Measurements from ENCODE around the gene APOL6.

APOL6 gene

DNA sequence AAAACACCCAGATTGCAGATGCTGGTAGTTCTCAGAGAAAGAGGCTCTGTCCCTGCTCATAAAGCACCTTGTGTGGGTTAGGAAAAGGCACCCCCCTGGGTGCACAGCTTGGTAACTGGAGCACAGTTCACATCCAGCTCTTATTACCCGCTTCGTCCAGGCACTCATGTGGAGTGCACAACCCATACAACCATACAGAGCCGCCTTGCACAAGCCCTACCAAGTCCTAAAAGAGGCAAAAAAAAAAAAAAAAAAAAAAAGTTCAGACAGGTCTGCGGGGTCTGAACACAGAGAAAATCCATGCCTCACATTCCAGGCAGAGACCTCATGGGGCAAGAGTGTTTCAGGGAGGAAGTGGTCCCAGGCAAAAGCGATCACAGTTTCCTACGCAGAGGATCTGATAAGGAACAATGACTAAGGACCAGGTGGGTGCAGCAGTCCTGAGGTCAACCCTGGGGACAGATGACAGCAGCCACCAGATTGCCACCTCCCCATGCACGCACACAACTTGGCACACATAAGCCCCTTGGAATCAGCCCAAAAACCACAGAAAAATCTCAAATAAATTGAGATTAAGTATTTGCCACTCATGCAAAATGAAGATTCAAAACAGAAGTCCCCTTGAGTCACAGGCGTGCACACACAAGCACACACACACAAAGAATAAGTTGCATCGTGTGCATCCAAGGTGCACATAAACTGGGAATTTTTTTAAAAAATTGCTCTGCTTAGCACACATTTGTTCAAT lies 43.5 kb upstream of the APOL6 start:
- CTCF ChIA-PET = interaction anchor here (1.0 kb wide), 1 partner anchor 23 kb away, joined by 4 read pairs; no protein-coding TSS in a partner anchor

GRCh38 chr22:35605369-35605680 lies 42.9 kb upstream of the APOL6 start:
- TF ChIP-seq ELF4 (IDR thresholded peaks at IDR 0.05) = no peak
- no peak for TF ChIP-seq L3MBTL2 (conservative IDR thresholded peaks at IDR 0.05)
- no peak for TF ChIP-seq PKNOX1 (IDR thresholded peaks at IDR 0.05)
- TF ChIP-seq LEF1 (IDR thresholded peaks at IDR 0.05; ENCODE audit: borderline replicate concordance) = no peak
- TF ChIP-seq HDGF (IDR thresholded peaks at IDR 0.05; ENCODE audit: borderline replicate concordance) = no peak
- TF ChIP-seq SP1 (IDR thresholded peaks at IDR 0.05) = no peak
- no peak for TF ChIP-seq ZNF384 (IDR thresholded peaks at IDR 0.05)
- TF ChIP-seq ARNT (IDR thresholded peaks at IDR 0.05) = no peak
- TF ChIP-seq FOXM1 (IDR thresholded peaks at IDR 0.05; ENCODE audit: borderline replicate concordance) = no peak
- TF ChIP-seq FOXA1 (IDR thresholded peaks at IDR 0.05) = no peak
- TF ChIP-seq BHLHE40 (IDR thresholded peaks at IDR 0.05; ENCODE audit: borderline replicate concordance) = no peak
- TF ChIP-seq SUZ12 (IDR thresholded peaks at IDR 0.05) = no peak
- TF ChIP-seq CTBP1 (IDR thresholded peaks at IDR 0.05; ENCODE audit: borderline replicate concordance) = no peak
- no peak for TF ChIP-seq FOXK2 (IDR thresholded peaks at IDR 0.05)
- no peak for TF ChIP-seq NFRKB (IDR thresholded peaks at IDR 0.05)
- no peak for TF ChIP-seq TARDBP (IDR thresholded peaks at IDR 0.05)
- ChIA-PET POLR2A (no interaction called here), CTCF (interaction anchor here (1.0 kb wide), 1 partner anchor 23 kb away, joined by 4 read pairs; no protein-coding TSS in a partner anchor)
- DNase-seq (ENCODE audit: extremely low spot score) = no peak

More for the DNA sequence above, 43.5 kb upstream of the APOL6 start:
- no peak for DNase-seq (ENCODE audit: extremely low spot score)
- TF ChIP-seq SUZ12 (IDR thresholded peaks at IDR 0.05) (no peak), FOXA1 (IDR thresholded peaks at IDR 0.05) (no peak), PKNOX1 (IDR thresholded peaks at IDR 0.05) (no peak), BHLHE40 (IDR thresholded peaks at IDR 0.05; ENCODE audit: borderline replicate concordance) (no peak), FOXK2 (IDR thresholded peaks at IDR 0.05) (no peak), ELF4 (IDR thresholded peaks at IDR 0.05) (no peak), FOXM1 (IDR thresholded peaks at IDR 0.05; ENCODE audit: borderline replicate concordance) (no peak), ZNF384 (IDR thresholded peaks at IDR 0.05) (no peak), HDGF (IDR thresholded peaks at IDR 0.05; ENCODE audit: borderline replicate concordance) (no peak), CTBP1 (IDR thresholded peaks at IDR 0.05; ENCODE audit: borderline replicate concordance) (no peak), TARDBP (IDR thresholded peaks at IDR 0.05) (no peak), NFRKB (IDR thresholded peaks at IDR 0.05) (no peak), ARNT (IDR thresholded peaks at IDR 0.05) (no peak)
- POLR2A ChIA-PET = no interaction called here

- CTCF ChIA-PET = interaction anchor here (1.0 kb wide), 1 partner anchor 24 kb away, joined by 4 read pairs; no protein-coding TSS in a partner anchor
- TF ChIP-seq LEF1 (IDR thresholded peaks at IDR 0.05; ENCODE audit: borderline replicate concordance) (no peak), L3MBTL2 (conservative IDR thresholded peaks at IDR 0.05) (no peak), FOXK2 (IDR thresholded peaks at IDR 0.05) (no peak), NFRKB (IDR thresholded peaks at IDR 0.05) (no peak), FOXM1 (IDR thresholded peaks at IDR 0.05; ENCODE audit: borderline replicate concordance) (no peak), ELF4 (IDR thresholded peaks at IDR 0.05) (no peak), ARNT (IDR thresholded peaks at IDR 0.05) (no peak), HDGF (IDR thresholded peaks at IDR 0.05; ENCODE audit: borderline replicate concordance) (no peak), ZNF384 (IDR thresholded peaks at IDR 0.05) (no peak), BHLHE40 (IDR thresholded peaks at IDR 0.05; ENCODE audit: borderline replicate concordance) (no peak), SUZ12 (IDR thresholded peaks at IDR 0.05) (no peak), PKNOX1 (IDR thresholded peaks at IDR 0.05) (no peak), FOXA1 (IDR thresholded peaks at IDR 0.05) (no peak), TARDBP (IDR thresholded peaks at IDR 0.05) (no peak)
- POLR2A ChIA-PET = no interaction called here
Measured at GRCh38 chr22:35605851-35606481, 42.3 kb upstream of the APOL6 start.

GRCh38 chr22:35606916-35607315 lies 41.3 kb upstream of the APOL6 start:
- CTCF ChIA-PET = no interaction called here
- POLR2A ChIA-PET = no interaction called here
- TF ChIP-seq ELF4 (IDR thresholded peaks at IDR 0.05) = no peak
- no peak for TF ChIP-seq ARNT (IDR thresholded peaks at IDR 0.05)
- no peak for TF ChIP-seq BHLHE40 (IDR thresholded peaks at IDR 0.05; ENCODE audit: borderline replicate concordance)
- no peak for TF ChIP-seq LEF1 (IDR thresholded peaks at IDR 0.05; ENCODE audit: borderline replicate concordance)
- TF ChIP-seq ZNF384 (IDR thresholded peaks at IDR 0.05) = no peak
- no peak for TF ChIP-seq SUZ12 (IDR thresholded peaks at IDR 0.05)
- TF ChIP-seq NFRKB (IDR thresholded peaks at IDR 0.05) = no peak
- TF ChIP-seq TARDBP (IDR thresholded peaks at IDR 0.05) = no peak
- no peak for TF ChIP-seq CTBP1 (IDR thresholded peaks at IDR 0.05; ENCODE audit: borderline replicate concordance)
- DNase-seq (ENCODE audit: extremely low spot score) = no peak

More at GRCh38 chr22:35605851-35606481, 42.3 kb upstream of the APOL6 start:
- DNase-seq (ENCODE audit: extremely low spot score) = no peak

DNA sequence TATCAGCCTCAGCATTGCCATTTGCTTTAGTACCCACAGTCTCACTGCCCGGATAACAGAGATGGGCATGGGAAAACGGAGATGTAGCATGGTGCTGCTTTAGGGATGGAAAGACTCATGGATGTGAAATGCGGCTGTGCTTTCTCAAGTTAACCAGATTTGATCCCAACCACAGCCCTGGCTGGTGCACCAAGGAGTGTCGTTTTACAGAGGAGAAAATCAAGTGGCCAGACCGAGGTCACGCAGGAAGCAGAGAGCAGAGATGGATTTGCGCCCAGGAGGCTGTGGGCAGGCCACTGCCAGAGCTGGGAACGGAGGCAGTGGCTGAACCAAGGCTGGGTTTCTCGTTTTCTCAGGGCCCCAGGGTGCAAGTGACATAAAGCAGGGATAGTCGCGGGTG lies 40.2 kb upstream of the APOL6 start:
- TF ChIP-seq SUZ12 (IDR thresholded peaks at IDR 0.05) (no peak), ARNT (IDR thresholded peaks at IDR 0.05) (no peak), BHLHE40 (IDR thresholded peaks at IDR 0.05; ENCODE audit: borderline replicate concordance) (no peak), CTBP1 (IDR thresholded peaks at IDR 0.05; ENCODE audit: borderline replicate concordance) (no peak), L3MBTL2 (conservative IDR thresholded peaks at IDR 0.05) (no peak), FOXK2 (IDR thresholded peaks at IDR 0.05) (no peak)
- ChIA-PET POLR2A (interaction anchor here (0.6 kb wide), 1 partner anchor 257 kb away, joined by 4 read pairs; no protein-coding TSS in a partner anchor), CTCF (no interaction called here)
- no peak for DNase-seq (ENCODE audit: extremely low spot score)
